WTC11 (cell line): ENCODE measurements around the gene C1QBP. TPM values are rescaled to one million over a fixed set of nuclear protein-coding genes. Genes with fewer than 3 reads are reported as not detected.

Experiments used
- ATAC-seq: fragments of 200-7000 bp; cut with Tn5 transposase; 2 replicates; pipeline ENCODE4 v1.10.0; 2021; ENCODE audit warnings: mild to moderate bottlenecking, moderate library complexity
- CTCF ChIA-PET: fragments of 300-600 bp; sonication (Branson Sonifier 250); formaldehyde crosslinking; loops from one replicate; lab custom pipeline; 2021; ENCODE audit warnings: antibody characterized with exemption; lab: Charles Lee
- POLR2A ChIA-PET: fragments of 350-600 bp; sonication (Branson Sonifier 250); formaldehyde crosslinking; loops from one replicate; lab custom pipeline; 2021; ENCODE audit warnings: antibody characterized with exemption; lab: Charles Lee
- DNase-seq: peaks from one replicate; pipeline ENCODE4 v3.0.0; 2021; ENCODE audit warnings: low spot score
- H3K27ac Mint-ChIP-seq: 2 replicates; pipeline ENCODE4 v1.8.0; 2021; ENCODE audit warnings: mixed read lengths
- H3K27me3 Mint-ChIP-seq: 2 replicates; pipeline ENCODE4 v1.8.0; 2021; ENCODE audit warnings: low read depth, mild to moderate bottlenecking, moderate library complexity, mixed read lengths
- H3K36me3 Mint-ChIP-seq: 2 replicates; pipeline ENCODE4 v1.8.0; 2021; ENCODE audit warnings: mixed read lengths
- H3K4me1 Mint-ChIP-seq: 2 replicates; pipeline ENCODE4 v1.8.0; 2022; ENCODE audit warnings: mixed read lengths
- H3K4me3 Mint-ChIP-seq: 2 replicates; pipeline ENCODE4 v1.8.0; 2021; ENCODE audit warnings: mild to moderate bottlenecking, moderate library complexity, mixed read lengths
- H3K9me3 Mint-ChIP-seq: 2 replicates; pipeline ENCODE4 v1.8.0; 2021; ENCODE audit warnings: mixed read lengths
- CDX4 ChIP-seq: fragments of 250-450 bp; sonication (Bioruptor Pico); IDR thresholded peaks from 2 replicates; pipeline ENCODE4 v1.9.0; 2021; ENCODE audit warnings: moderate library complexity, mild to moderate bottlenecking, inconsistent platforms, borderline replicate concordance
- CREB1 ChIP-seq: sonication (generic); formaldehyde crosslinking; IDR thresholded peaks from 2 replicates; pipeline ENCODE4 v1.8.0; 2023; ENCODE audit warnings: mild to moderate bottlenecking, missing genetic modification reagents
- EMX1 ChIP-seq: fragments of 250-450 bp; sonication (Bioruptor Pico); IDR thresholded peaks from 2 replicates; pipeline ENCODE4 v1.8.0; 2021; ENCODE audit warnings: mild to moderate bottlenecking
- FOXK1 ChIP-seq: sonication (generic); formaldehyde crosslinking; IDR thresholded peaks from 2 replicates; pipeline ENCODE4 v1.8.0; 2022; ENCODE audit warnings: mild to moderate bottlenecking, moderate library complexity, missing genetic modification reagents
- JAZF1 ChIP-seq: fragments of 250-450 bp; sonication (Bioruptor Pico); IDR thresholded peaks from 2 replicates; pipeline ENCODE4 v1.9.0; 2021; ENCODE audit warnings: moderate library complexity, mild to moderate bottlenecking, inconsistent platforms
- MXD4 ChIP-seq: fragments of 250-450 bp; sonication (Bioruptor Pico); IDR thresholded peaks from 2 replicates; pipeline ENCODE4 v1.8.0; 2021; ENCODE audit warnings: mild to moderate bottlenecking, moderate library complexity, borderline replicate concordance
- OVOL2 ChIP-seq: fragments of 250-450 bp; sonication (Bioruptor Pico); IDR thresholded peaks from 2 replicates; pipeline ENCODE4 v1.9.0; 2021; ENCODE audit warnings: mild to moderate bottlenecking, borderline replicate concordance
- RORB ChIP-seq: fragments of 250-450 bp; sonication (Bioruptor Pico); IDR thresholded peaks from 2 replicates; pipeline ENCODE4 v1.9.0; 2021; ENCODE audit warnings: mild to moderate bottlenecking
- TCF7 ChIP-seq: sonication (generic); formaldehyde crosslinking; IDR thresholded peaks from 2 replicates; pipeline ENCODE4 v1.8.0; 2022; ENCODE audit warnings: mild to moderate bottlenecking, low read depth, missing genetic modification reagents, moderate library complexity
- TEAD1 ChIP-seq: sonication (generic); formaldehyde crosslinking; IDR thresholded peaks from 2 replicates; pipeline ENCODE4 v1.8.0; 2022; ENCODE audit warnings: mild to moderate bottlenecking, missing genetic modification reagents
- ZNF219 ChIP-seq: sonication (generic); formaldehyde crosslinking; IDR thresholded peaks from 2 replicates; pipeline ENCODE4 v1.8.0; 2023; ENCODE audit warnings: missing genetic modification reagents, mild to moderate bottlenecking, borderline replicate concordance
- ZNF281 ChIP-seq: sonication (generic); formaldehyde crosslinking; IDR thresholded peaks from 2 replicates; pipeline ENCODE4 v1.8.0; 2023; ENCODE audit warnings: mild to moderate bottlenecking, missing genetic modification reagents
- total RNA-seq: library from RNA; stranded (reverse); gene quantifications from 3 replicates; pipeline ENCODE4 v1.2.3, GENCODE V29; 2021
- TF ChIP-seq, protein P1 (sequence below): sonication (generic); formaldehyde crosslinking; IDR thresholded peaks from 2 replicates; pipeline ENCODE4 v1.8.0; 2022; ENCODE audit warnings: mild to moderate bottlenecking, missing genetic modification reagents
- TF ChIP-seq, protein P2 (sequence below): fragments of 250-450 bp; sonication (Bioruptor Pico); IDR thresholded peaks from 2 replicates; pipeline ENCODE4 v1.9.0; 2021; ENCODE audit warnings: mild to moderate bottlenecking
- TF ChIP-seq, protein P3 (sequence below): sonication (generic); formaldehyde crosslinking; IDR thresholded peaks from 2 replicates; pipeline ENCODE4 v1.8.1; 2023; ENCODE audit warnings: mild to moderate bottlenecking, missing genetic modification reagents, moderate library complexity
- TF ChIP-seq, protein P4 (sequence below): sonication (generic); formaldehyde crosslinking; IDR thresholded peaks from 2 replicates; pipeline ENCODE4 v1.8.1; 2023; ENCODE audit warnings: mild to moderate bottlenecking, missing genetic modification reagents
- TF ChIP-seq, protein P5 (sequence below): fragments of 250-450 bp; sonication (Bioruptor Pico); IDR thresholded peaks from 2 replicates; pipeline ENCODE4 v2.1.2; 2022; ENCODE audit warnings: mild to moderate bottlenecking, moderate library complexity
- TF ChIP-seq, protein P6 (sequence below): sonication (generic); formaldehyde crosslinking; IDR thresholded peaks from 2 replicates; pipeline ENCODE4 v1.8.0; 2023; ENCODE audit warnings: missing genetic modification reagents
- TF ChIP-seq, protein P7 (sequence below): fragments of 250-450 bp; sonication (Bioruptor Pico); IDR thresholded peaks from 2 replicates; pipeline ENCODE4 v1.9.0; 2021; ENCODE audit warnings: mild to moderate bottlenecking, borderline replicate concordance

Gene C1QBP
- total RNA-seq, 1 experiment from 2014 or later: 429 TPM

GRCh38 chr17:5444209-5444608, 5.3 kb upstream of the C1QBP start (continued):
- no peak for TF ChIP-seq EMX1 (CRISPR knock-in tag)
- TF ChIP-seq ZNF281 (CRISPR knock-in tag): no peak

DNA sequence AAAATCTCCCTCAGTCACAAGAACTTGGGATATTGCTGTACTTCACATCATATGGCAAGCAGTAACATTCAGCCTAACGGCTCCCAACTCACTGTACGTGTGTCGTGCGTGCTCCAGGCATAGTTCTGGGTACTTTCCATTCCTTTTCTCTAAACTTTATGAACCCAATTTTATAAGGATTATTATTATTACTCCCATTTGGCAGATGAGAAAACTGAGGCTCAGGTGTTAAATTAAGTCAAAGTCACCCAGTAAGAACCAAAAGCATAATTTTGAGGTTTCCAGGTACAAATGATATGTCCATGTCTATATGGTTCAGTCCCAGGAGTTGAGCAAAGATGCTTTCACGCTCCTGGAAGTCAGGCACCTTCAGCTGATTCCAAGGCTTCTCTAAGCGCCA, 4.8 kb upstream of the C1QBP start:
- DNase-seq: no peak
- H3K4me1 Mint-ChIP-seq: peaks cover 7% of the 10 kb centered on the region; the same call in 1 of the 2 replicates
- ATAC-seq: no peak
- POLR2A ChIA-PET: no interaction called here
- TF ChIP-seq OVOL2 (CRISPR knock-in tag) (no peak), RORB (CRISPR knock-in tag) (no peak), TCF7 (CRISPR knock-in tag) (no peak), CDX4 (CRISPR knock-in tag) (no peak), JAZF1 (no peak), MXD4 (CRISPR knock-in tag) (no peak), CREB1 (CRISPR knock-in tag) (no peak), TEAD1 (CRISPR knock-in tag) (no peak), ZNF219 (CRISPR knock-in tag) (no peak)
- TF ChIP-seq, protein P1, sequence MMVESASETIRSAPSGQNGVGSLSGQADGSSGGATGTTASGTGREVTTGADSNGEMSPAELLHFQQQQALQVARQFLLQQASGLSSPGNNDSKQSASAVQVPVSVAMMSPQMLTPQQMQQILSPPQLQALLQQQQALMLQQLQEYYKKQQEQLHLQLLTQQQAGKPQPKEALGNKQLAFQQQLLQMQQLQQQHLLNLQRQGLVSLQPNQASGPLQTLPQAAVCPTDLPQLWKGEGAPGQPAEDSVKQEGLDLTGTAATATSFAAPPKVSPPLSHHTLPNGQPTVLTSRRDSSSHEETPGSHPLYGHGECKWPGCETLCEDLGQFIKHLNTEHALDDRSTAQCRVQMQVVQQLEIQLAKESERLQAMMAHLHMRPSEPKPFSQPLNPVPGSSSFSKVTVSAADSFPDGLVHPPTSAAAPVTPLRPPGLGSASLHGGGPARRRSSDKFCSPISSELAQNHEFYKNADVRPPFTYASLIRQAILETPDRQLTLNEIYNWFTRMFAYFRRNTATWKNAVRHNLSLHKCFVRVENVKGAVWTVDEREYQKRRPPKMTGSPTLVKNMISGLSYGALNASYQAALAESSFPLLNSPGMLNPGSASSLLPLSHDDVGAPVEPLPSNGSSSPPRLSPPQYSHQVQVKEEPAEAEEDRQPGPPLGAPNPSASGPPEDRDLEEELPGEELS (CRISPR knock-in tag): no peak
- TF ChIP-seq, protein P2, sequence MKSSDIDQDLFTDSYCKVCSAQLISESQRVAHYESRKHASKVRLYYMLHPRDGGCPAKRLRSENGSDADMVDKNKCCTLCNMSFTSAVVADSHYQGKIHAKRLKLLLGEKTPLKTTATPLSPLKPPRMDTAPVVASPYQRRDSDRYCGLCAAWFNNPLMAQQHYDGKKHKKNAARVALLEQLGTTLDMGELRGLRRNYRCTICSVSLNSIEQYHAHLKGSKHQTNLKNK (CRISPR knock-in tag): no peak
- TF ChIP-seq, protein P3, sequence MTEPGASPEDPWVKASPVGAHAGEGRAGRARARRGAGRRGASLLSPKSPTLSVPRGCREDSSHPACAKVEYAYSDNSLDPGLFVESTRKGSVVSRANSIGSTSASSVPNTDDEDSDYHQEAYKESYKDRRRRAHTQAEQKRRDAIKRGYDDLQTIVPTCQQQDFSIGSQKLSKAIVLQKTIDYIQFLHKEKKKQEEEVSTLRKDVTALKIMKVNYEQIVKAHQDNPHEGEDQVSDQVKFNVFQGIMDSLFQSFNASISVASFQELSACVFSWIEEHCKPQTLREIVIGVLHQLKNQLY (CRISPR knock-in tag): no peak
- TF ChIP-seq, all 79 proteins: peak for 0
- Mint-ChIP-seq H3K27ac (no peak overlapping the region), H3K9me3 (no peaks in the 10 kb centered on the region), H3K4me3 (no peak overlapping the region), H3K27me3 (no peaks in the 10 kb centered on the region), H3K36me3 (peaks cover 50% of the 10 kb centered on the region)
- CTCF ChIA-PET: no interaction called here

- peaks cover 20% of the 10 kb centered on the region for H3K4me1 Mint-ChIP-seq
- ATAC-seq (peak; percentile 24), DNase-seq (no peak)
- no peaks in the 10 kb centered on the region for H3K9me3 Mint-ChIP-seq
- H3K27ac Mint-ChIP-seq: peak overlapping the region; percentile 89
- peak overlapping the region; percentile 88 for H3K4me3 Mint-ChIP-seq
- H3K27me3 Mint-ChIP-seq: no peaks in the 10 kb centered on the region
- ChIA-PET POLR2A (interaction anchor here (0.5 to 1.0 kb wide), 3 partner anchors 16 to 29 kb away, joined by 4 to 10 read pairs (median 5); partner anchors contain the start of genes DHX33, NUP88 and RPAIN), CTCF (interaction anchor here (0.7 to 3.3 kb wide), 31 partner anchors 9 to 1273 kb away, joined by 3 to 31 read pairs (median 4); partner anchors contain the start of genes DERL2, DHX33, MIS12 and NUP88)
- peaks cover 55% of the 10 kb centered on the region for H3K36me3 Mint-ChIP-seq
- TF ChIP-seq, protein P4, sequence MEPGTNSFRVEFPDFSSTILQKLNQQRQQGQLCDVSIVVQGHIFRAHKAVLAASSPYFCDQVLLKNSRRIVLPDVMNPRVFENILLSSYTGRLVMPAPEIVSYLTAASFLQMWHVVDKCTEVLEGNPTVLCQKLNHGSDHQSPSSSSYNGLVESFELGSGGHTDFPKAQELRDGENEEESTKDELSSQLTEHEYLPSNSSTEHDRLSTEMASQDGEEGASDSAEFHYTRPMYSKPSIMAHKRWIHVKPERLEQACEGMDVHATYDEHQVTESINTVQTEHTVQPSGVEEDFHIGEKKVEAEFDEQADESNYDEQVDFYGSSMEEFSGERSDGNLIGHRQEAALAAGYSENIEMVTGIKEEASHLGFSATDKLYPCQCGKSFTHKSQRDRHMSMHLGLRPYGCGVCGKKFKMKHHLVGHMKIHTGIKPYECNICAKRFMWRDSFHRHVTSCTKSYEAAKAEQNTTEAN (CRISPR knock-in tag): no peak
- TF ChIP-seq, protein P5, sequence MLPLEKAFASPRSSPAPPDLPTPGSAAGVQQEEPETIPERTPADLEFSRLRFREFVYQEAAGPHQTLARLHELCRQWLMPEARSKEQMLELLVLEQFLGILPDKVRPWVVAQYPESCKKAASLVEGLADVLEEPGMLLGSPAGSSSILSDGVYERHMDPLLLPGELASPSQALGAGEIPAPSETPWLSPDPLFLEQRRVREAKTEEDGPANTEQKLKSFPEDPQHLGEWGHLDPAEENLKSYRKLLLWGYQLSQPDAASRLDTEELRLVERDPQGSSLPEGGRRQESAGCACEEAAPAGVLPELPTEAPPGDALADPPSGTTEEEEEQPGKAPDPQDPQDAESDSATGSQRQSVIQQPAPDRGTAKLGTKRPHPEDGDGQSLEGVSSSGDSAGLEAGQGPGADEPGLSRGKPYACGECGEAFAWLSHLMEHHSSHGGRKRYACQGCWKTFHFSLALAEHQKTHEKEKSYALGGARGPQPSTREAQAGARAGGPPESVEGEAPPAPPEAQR (CRISPR knock-in tag): no peak
- TF ChIP-seq, protein P6, sequence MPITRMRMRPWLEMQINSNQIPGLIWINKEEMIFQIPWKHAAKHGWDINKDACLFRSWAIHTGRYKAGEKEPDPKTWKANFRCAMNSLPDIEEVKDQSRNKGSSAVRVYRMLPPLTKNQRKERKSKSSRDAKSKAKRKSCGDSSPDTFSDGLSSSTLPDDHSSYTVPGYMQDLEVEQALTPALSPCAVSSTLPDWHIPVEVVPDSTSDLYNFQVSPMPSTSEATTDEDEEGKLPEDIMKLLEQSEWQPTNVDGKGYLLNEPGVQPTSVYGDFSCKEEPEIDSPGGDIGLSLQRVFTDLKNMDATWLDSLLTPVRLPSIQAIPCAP: no peak
- TF ChIP-seq, protein P7, sequence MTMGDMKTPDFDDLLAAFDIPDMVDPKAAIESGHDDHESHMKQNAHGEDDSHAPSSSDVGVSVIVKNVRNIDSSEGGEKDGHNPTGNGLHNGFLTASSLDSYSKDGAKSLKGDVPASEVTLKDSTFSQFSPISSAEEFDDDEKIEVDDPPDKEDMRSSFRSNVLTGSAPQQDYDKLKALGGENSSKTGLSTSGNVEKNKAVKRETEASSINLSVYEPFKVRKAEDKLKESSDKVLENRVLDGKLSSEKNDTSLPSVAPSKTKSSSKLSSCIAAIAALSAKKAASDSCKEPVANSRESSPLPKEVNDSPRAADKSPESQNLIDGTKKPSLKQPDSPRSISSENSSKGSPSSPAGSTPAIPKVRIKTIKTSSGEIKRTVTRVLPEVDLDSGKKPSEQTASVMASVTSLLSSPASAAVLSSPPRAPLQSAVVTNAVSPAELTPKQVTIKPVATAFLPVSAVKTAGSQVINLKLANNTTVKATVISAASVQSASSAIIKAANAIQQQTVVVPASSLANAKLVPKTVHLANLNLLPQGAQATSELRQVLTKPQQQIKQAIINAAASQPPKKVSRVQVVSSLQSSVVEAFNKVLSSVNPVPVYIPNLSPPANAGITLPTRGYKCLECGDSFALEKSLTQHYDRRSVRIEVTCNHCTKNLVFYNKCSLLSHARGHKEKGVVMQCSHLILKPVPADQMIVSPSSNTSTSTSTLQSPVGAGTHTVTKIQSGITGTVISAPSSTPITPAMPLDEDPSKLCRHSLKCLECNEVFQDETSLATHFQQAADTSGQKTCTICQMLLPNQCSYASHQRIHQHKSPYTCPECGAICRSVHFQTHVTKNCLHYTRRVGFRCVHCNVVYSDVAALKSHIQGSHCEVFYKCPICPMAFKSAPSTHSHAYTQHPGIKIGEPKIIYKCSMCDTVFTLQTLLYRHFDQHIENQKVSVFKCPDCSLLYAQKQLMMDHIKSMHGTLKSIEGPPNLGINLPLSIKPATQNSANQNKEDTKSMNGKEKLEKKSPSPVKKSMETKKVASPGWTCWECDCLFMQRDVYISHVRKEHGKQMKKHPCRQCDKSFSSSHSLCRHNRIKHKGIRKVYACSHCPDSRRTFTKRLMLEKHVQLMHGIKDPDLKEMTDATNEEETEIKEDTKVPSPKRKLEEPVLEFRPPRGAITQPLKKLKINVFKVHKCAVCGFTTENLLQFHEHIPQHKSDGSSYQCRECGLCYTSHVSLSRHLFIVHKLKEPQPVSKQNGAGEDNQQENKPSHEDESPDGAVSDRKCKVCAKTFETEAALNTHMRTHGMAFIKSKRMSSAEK (CRISPR knock-in tag): no peak
- TF ChIP-seq FOXK1 (CRISPR knock-in tag): no peak
- TF ChIP-seq ZNF219 (CRISPR knock-in tag): no peak
Observed at GRCh38 chr17:5439446-5439764, 450 bp upstream of the C1QBP start.
